OCI-LY3 (cell line): Measurements from ENCODE around the gene SRSF4.
"Not testable (repeated sequence)": the region's sequence is repeated elsewhere in the genome, so short reads cannot be mapped to it uniquely, and the experiment has no call there.

Source experiments
- H2AFZ ChIP-seq: fragments of 200-600, 300-600 bp; shearing (Covaris generic); 2 replicates; pipeline ENCODE4 v1.6.0; 2014; ENCODE audit warnings: antibody characterized with exemption, low read depth, low read length
- H3K27ac ChIP-seq: fragments of 200-600, 300-600 bp; sonication (generic); 2 replicates; pipeline ENCODE4 v1.5.1; 2014; ENCODE audit warnings: mild to moderate bottlenecking, low read length, moderate library complexity, mixed read lengths
- H3K27me3 ChIP-seq: fragments of 200-600, 300-600 bp; sonication (generic); 2 replicates; pipeline ENCODE4 v1.6.1; 2014; ENCODE audit warnings: low read depth, low read length, mixed read lengths
- H3K36me3 ChIP-seq: fragments of 200-600, 300-600 bp; sonication (generic); replicated peaks from 2 replicates; pipeline ENCODE3; 2014; ENCODE audit warnings: low read depth, low read length, mixed read lengths
- H3K4me1 ChIP-seq: fragments of 300-600, 200-600 bp; sonication (generic); 2 replicates; pipeline ENCODE4 v1.6.1; 2014; ENCODE audit warnings: low read length, mixed read lengths
- H3K4me2 ChIP-seq: fragments of 200-600, 300-600 bp; sonication (generic); 2 replicates; pipeline ENCODE4 v1.6.1; 2014; ENCODE audit warnings: low read length, mixed read lengths
- H3K4me3 ChIP-seq: fragments of 300-600, 200-600 bp; sonication (generic); 2 replicates; pipeline ENCODE4 v1.5.1; 2014; ENCODE audit warnings: antibody characterized with exemption, mild to moderate bottlenecking, low read length, moderate library complexity
- H3K79me2 ChIP-seq: fragments of 300-600, 200-600 bp; shearing (Covaris generic); 2 replicates; pipeline ENCODE4 v1.6.1; 2014; ENCODE audit warnings: mild to moderate bottlenecking, low read length, mixed read lengths
- H3K9ac ChIP-seq: fragments of 300-600, 200-600 bp; shearing (Covaris generic); 2 replicates; pipeline ENCODE4 v1.6.0; 2014; ENCODE audit warnings: mild to moderate bottlenecking, low read length, moderate library complexity
- H3K9me3 ChIP-seq: fragments of 200-600, 300-600 bp; shearing (Covaris generic); 2 replicates; pipeline ENCODE4 v1.6.1; 2014; ENCODE audit warnings: low read length, mixed read lengths; ENCODE audit not compliant: insufficient read depth
- H4K20me1 ChIP-seq: fragments of 200-600, 300-600 bp; sonication (generic); 2 replicates; pipeline ENCODE4 v1.6.1; 2016; ENCODE audit warnings: low read length, mixed read lengths; ENCODE audit not compliant: insufficient read depth
- CTCF ChIP-seq: fragments of 200-600, 300-600 bp; sonication (generic); IDR thresholded peaks from 2 replicates; pipeline ENCODE4 v1.5.1; 2014; ENCODE audit warnings: antibody characterized with exemption, low read length, low read depth
- EZH2phosphoT487 ChIP-seq: fragments of 200-600 bp; shearing (Covaris generic); IDR thresholded peaks from 2 replicates; pipeline ENCODE4 v1.6.1; 2018; ENCODE audit warnings: antibody characterized with exemption, mixed run types, low read depth

SRSF4 gene

GRCh38 chr1:29156543-29157268 lies 25.0 kb downstream of the SRSF4 start:
- Histone ChIP-seq H3K4me2 (no peak overlapping the region), H3K27ac (no peak overlapping the region), H3K9ac (no peak overlapping the region), H3K36me3 (peaks cover 34% of the 10 kb centered on the region), H4K20me1 (peaks cover 12% of the 10 kb centered on the region), H2AFZ (no peak overlapping the region), H3K27me3 (no peaks in the 10 kb centered on the region), H3K79me2 (peaks cover 17% of the 10 kb centered on the region), H3K9me3 (no peaks in the 10 kb centered on the region), H3K4me1 (no peaks in the 10 kb centered on the region), H3K4me3 (no peak overlapping the region)
- no peak for TF ChIP-seq EZH2phosphoT487
- TF ChIP-seq CTCF: no peak

- Histone ChIP-seq H3K4me3 (no peak overlapping the region), H3K9me3 (no peaks in the 10 kb centered on the region), H4K20me1 (no peaks in the 10 kb centered on the region), H3K9ac (no peak overlapping the region), H3K4me2 (no peak overlapping the region), H3K27ac (no peak overlapping the region), H2AFZ (no peak overlapping the region), H3K27me3 (no peaks in the 10 kb centered on the region), H3K36me3 (peaks cover 39% of the 10 kb centered on the region), H3K4me1 (no peaks in the 10 kb centered on the region), H3K79me2 (no peaks in the 10 kb centered on the region)
- TF ChIP-seq EZH2phosphoT487 (no peak), CTCF (no peak)
Measured at GRCh38 chr1:29152046-29152805, 29.5 kb downstream of the SRSF4 start.

- H3K4me3 ChIP-seq, H3K4me2 ChIP-seq, H3K27me3 ChIP-seq, H2AFZ ChIP-seq, H4K20me1 ChIP-seq, H3K9ac ChIP-seq, H3K79me2 ChIP-seq, H3K27ac ChIP-seq, H3K9me3 ChIP-seq, H3K4me1 ChIP-seq: not testable (repeated sequence)
- H3K36me3 ChIP-seq: peaks cover 47% of the 10 kb centered on the region
Measured at GRCh38 chr1:29150346-29150745, 31.4 kb downstream of the SRSF4 start.

GRCh38 chr1:29148656-29149491 lies 32.8 kb downstream of the SRSF4 start:
- no peaks in the 10 kb centered on the region for H3K27me3 ChIP-seq
- H3K9ac ChIP-seq: no peak overlapping the region
- no peaks in the 10 kb centered on the region for H4K20me1 ChIP-seq
- no peaks in the 10 kb centered on the region for H3K9me3 ChIP-seq
- no peak overlapping the region for H3K4me2 ChIP-seq
- TF ChIP-seq EZH2phosphoT487 (no peak), CTCF (no peak)
- no peaks in the 10 kb centered on the region for H3K4me1 ChIP-seq
- no peaks in the 10 kb centered on the region for H3K79me2 ChIP-seq
- no peak overlapping the region for H3K4me3 ChIP-seq
- H2AFZ ChIP-seq: no peak overlapping the region
- H3K36me3 ChIP-seq: peaks cover 41% of the 10 kb centered on the region
- H3K27ac ChIP-seq: no peak overlapping the region
